Endothelial cell (in vitro differentiated cells): ENCODE data around the gene KIFAP3. TPM values are rescaled to one million over a fixed set of nuclear protein-coding genes. Genes with fewer than 3 reads are reported as not detected.

Experiments
- DNase-seq: peaks from one replicate; pipeline ENCODE4 v3.0.0; 2021; ENCODE audit warnings: low spot score
- H3K27ac Mint-ChIP-seq: one replicate; pipeline ENCODE4 v1.8.0; 2021; ENCODE audit warnings: mixed read lengths, inconsistent platforms; ENCODE audit not compliant: unreplicated experiment
- H3K27me3 Mint-ChIP-seq: one replicate; pipeline ENCODE4 v1.8.0; 2021; ENCODE audit warnings: mild to moderate bottlenecking, moderate library complexity, mixed read lengths, inconsistent platforms; ENCODE audit not compliant: unreplicated experiment
- H3K36me3 Mint-ChIP-seq: one replicate; pipeline ENCODE4 v1.8.0; 2021; ENCODE audit warnings: mild to moderate bottlenecking, low read depth, mixed read lengths, inconsistent platforms; ENCODE audit not compliant: unreplicated experiment
- H3K4me1 Mint-ChIP-seq: one replicate; pipeline ENCODE4 v1.8.0; 2021; ENCODE audit warnings: mild to moderate bottlenecking, mixed read lengths, inconsistent platforms; ENCODE audit not compliant: unreplicated experiment
- H3K4me3 Mint-ChIP-seq: one replicate; pipeline ENCODE4 v1.8.0; 2021; ENCODE audit warnings: mild to moderate bottlenecking, mixed read lengths, inconsistent platforms; ENCODE audit not compliant: unreplicated experiment
- H3K9me3 Mint-ChIP-seq: one replicate; pipeline ENCODE4 v1.8.0; 2021; ENCODE audit warnings: mixed read lengths, inconsistent platforms; ENCODE audit not compliant: unreplicated experiment
- CTCF ChIP-seq: fragments of 200-600 bp; sonication (generic); IDR thresholded peaks from one replicate; pipeline ENCODE4 v1.5.0; 2021; ENCODE audit warnings: antibody characterized with exemption; ENCODE audit not compliant: unreplicated experiment
- total RNA-seq: library from RNA; stranded (reverse); fragmentation: NEBNext Ultra II Directional; extraction: Animal tissue kit (Norgen Biotek cat#: 25700); gene quantifications from one replicate; pipeline ENCODE4 v1.2.1, GENCODE V29; 2021; ENCODE audit not compliant: unreplicated experiment

Gene KIFAP3
- total RNA-seq, 1 donor from 2014 or later: 49.7 TPM

GRCh38 chr1:169959686-169960085, 114.8 kb downstream of the KIFAP3 start:
- no peaks in the 10 kb centered on the region for H3K36me3 Mint-ChIP-seq
- no peaks in the 10 kb centered on the region for H3K4me1 Mint-ChIP-seq
- H3K27ac Mint-ChIP-seq: no peak overlapping the region
- TF ChIP-seq CTCF: no peak
- no peak for DNase-seq
- H3K4me3 Mint-ChIP-seq: no peak overlapping the region
- no peaks in the 10 kb centered on the region for H3K27me3 Mint-ChIP-seq
- H3K9me3 Mint-ChIP-seq: no peaks in the 10 kb centered on the region

GRCh38 chr1:169958987-169959386, 115.5 kb downstream of the KIFAP3 start:
- no peaks in the 10 kb centered on the region for H3K27me3 Mint-ChIP-seq
- DNase-seq: no peak
- no peak overlapping the region for H3K27ac Mint-ChIP-seq
- H3K9me3 Mint-ChIP-seq: no peaks in the 10 kb centered on the region
- H3K36me3 Mint-ChIP-seq: no peaks in the 10 kb centered on the region
- H3K4me1 Mint-ChIP-seq: no peaks in the 10 kb centered on the region
- H3K4me3 Mint-ChIP-seq: no peak overlapping the region
- TF ChIP-seq CTCF: no peak

GRCh38 chr1:169957884-169958283, 116.6 kb downstream of the KIFAP3 start:
- H3K27ac Mint-ChIP-seq: no peak overlapping the region
- no peaks in the 10 kb centered on the region for H3K27me3 Mint-ChIP-seq
- no peaks in the 10 kb centered on the region for H3K4me1 Mint-ChIP-seq
- no peaks in the 10 kb centered on the region for H3K9me3 Mint-ChIP-seq
- no peak for TF ChIP-seq CTCF
- H3K4me3 Mint-ChIP-seq: no peak overlapping the region
- DNase-seq: no peak
- H3K36me3 Mint-ChIP-seq: no peaks in the 10 kb centered on the region

- no peak for TF ChIP-seq CTCF
- Mint-ChIP-seq H3K27ac (no peak overlapping the region), H3K36me3 (no peaks in the 10 kb centered on the region), H3K27me3 (no peaks in the 10 kb centered on the region), H3K4me1 (no peaks in the 10 kb centered on the region), H3K9me3 (no peaks in the 10 kb centered on the region), H3K4me3 (no peak overlapping the region)
- no peak for DNase-seq
Observed at GRCh38 chr1:169951108-169951507, 123.4 kb downstream of the KIFAP3 start.

GRCh38 chr1:169949139-169949538, 125.4 kb downstream of the KIFAP3 start:
- TF ChIP-seq CTCF: no peak
- H3K4me1 Mint-ChIP-seq: no peaks in the 10 kb centered on the region
- no peak overlapping the region for H3K27ac Mint-ChIP-seq
- no peaks in the 10 kb centered on the region for H3K36me3 Mint-ChIP-seq
- H3K4me3 Mint-ChIP-seq: no peak overlapping the region
- H3K9me3 Mint-ChIP-seq: no peaks in the 10 kb centered on the region
- no peak for DNase-seq
- no peaks in the 10 kb centered on the region for H3K27me3 Mint-ChIP-seq
